H1 (cell line): ENCODE results near the gene NAALADL1. TPM values are rescaled to one million over a fixed set of nuclear protein-coding genes. Genes with fewer than 3 reads are reported as not detected.

Experiments
- BACH1 ChIP-seq: IDR thresholded peaks from 2 replicates; pipeline ENCODE4 v1.6.1; 2012; ENCODE audit warnings: low read length, improper control_type of control experiment
- GTF2F1 ChIP-seq: IDR thresholded peaks from 2 replicates; pipeline ENCODE4 v1.6.1; 2012; ENCODE audit warnings: low read depth, low read length, improper control_type of control experiment, borderline replicate concordance
- RBBP5 ChIP-seq: IDR thresholded peaks from 2 replicates; pipeline ENCODE4 v1.7.1; 2012; ENCODE audit warnings: low read depth, mild to moderate bottlenecking, inconsistent platforms, low read length, moderate library complexity, borderline replicate concordance
- TAF1 ChIP-seq: IDR thresholded peaks from 2 replicates; pipeline ENCODE4 v1.6.1; 2011; ENCODE audit warnings: mild to moderate bottlenecking, low read depth, low read length
- TAF7 ChIP-seq: optimal IDR thresholded peaks from 2 replicates; pipeline ENCODE3; 2011; ENCODE audit warnings: low read depth, mild to moderate bottlenecking, inconsistent platforms, low read length, moderate library complexity, borderline replicate concordance
- TBP ChIP-seq: IDR thresholded peaks from 2 replicates; pipeline ENCODE4 v1.6.1; 2011; ENCODE audit warnings: low read depth, low read length, improper control_type of control experiment
- ZNF274 ChIP-seq: IDR thresholded peaks from 2 replicates; pipeline ENCODE4 v1.7.0; 2012; ENCODE audit warnings: low read length, borderline replicate concordance; ENCODE audit errors: extremely low read depth
- polyA plus RNA-seq, 7 experiments: library from polyadenylated mRNA; depleted of rRNA in 3 of 7; stranded (reverse) in 5 of 7; unstranded in 2 of 7; fragments of >200 nt in 5 of 7; fragments of 200-250 nt in 2 of 7; gene quantifications; 1 replicate in 5 of 7; 2 replicates in 1 of 7; 4 replicates in 1 of 7; pipeline versions ENCODE4 v1.2.1 to v1.2.3, GENCODE V29; 2011 to 2013; ENCODE audit warnings: missing spikeins in 2 of 7, mixed read lengths in 2 of 7
- total RNA-seq: library from RNA; stranded (reverse); fragmentation: NEBNext Ultra II Directional; extraction: Animal tissue kit (Norgen Biotek cat#: 25700); gene quantifications from 2 replicates; pipeline ENCODE4 v1.2.1, GENCODE V29; 2021

Gene NAALADL1
- total and polyA plus RNA-seq, 2 of the 8 experiments (the other 6 are each of a cell fraction or from before 2014, with no cell fraction given): 7.5 to 9.9 TPM

- TF ChIP-seq TAF7 (no peak), GTF2F1 (no peak), TBP (no peak), RBBP5 (no peak), BACH1 (no peak), ZNF274 (no peak), TAF1 (no peak)
These were observed 10.9 kb upstream of the NAALADL1 start (continued) for GRCh38 chr11:65069217-65069616.
